HG03520 (cell line): Measurements from ENCODE around the gene ULBP1.
"Not testable (repeated sequence)": the region's sequence is repeated elsewhere in the genome, so short reads cannot be mapped to it uniquely, and the experiment has no call there.

ENCODE experiments used
- ATAC-seq: cut with Tn5 transposase; IDR thresholded peaks from one replicate; pipeline ENCODE4 v1.9.1; 2021; ENCODE audit warnings: mild to moderate bottlenecking, moderate library complexity; ENCODE audit not compliant: unreplicated experiment

ULBP1 gene

DNA sequence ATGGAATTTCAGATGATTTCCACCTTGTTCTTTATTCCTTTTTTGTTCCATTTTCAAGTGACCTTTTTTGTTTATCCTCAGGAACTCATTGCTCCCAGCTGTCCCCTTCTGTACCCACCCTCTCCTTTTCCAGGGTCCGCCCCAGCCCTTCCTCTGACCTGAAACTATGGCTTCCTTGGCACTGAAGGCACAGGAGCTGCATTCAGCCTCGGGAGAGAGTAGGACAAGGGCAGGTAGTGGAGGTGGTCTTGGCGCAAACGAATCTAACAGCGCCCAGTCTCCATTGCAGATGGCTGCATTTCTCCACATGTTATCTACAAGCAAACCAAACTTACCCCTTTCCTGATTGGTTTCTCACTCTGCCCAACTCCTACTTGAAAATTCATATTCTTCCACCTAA is 30.7 kb upstream of the ULBP1 start:
- ATAC-seq, result no peak

DNA sequence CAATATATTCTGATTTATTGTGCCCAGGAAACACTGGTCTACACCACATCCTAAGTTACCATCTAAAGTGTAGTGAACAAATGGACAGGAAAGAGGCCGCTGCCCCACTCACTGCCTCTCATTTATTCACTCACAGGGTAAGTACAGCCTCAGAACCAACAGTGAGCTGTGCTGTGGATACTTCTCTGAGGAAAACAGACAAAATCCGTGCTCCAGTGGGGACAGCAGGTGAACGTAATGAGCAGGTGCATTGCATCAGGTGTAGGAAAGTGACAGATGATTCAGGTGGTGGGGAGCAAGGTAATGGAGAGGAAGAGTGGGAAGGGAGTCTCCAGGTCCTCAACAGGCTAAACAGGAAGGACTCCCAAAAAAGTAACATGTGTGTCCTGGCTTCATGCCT is 30.3 kb upstream of the ULBP1 start:
- ATAC-seq, result no peak

DNA sequence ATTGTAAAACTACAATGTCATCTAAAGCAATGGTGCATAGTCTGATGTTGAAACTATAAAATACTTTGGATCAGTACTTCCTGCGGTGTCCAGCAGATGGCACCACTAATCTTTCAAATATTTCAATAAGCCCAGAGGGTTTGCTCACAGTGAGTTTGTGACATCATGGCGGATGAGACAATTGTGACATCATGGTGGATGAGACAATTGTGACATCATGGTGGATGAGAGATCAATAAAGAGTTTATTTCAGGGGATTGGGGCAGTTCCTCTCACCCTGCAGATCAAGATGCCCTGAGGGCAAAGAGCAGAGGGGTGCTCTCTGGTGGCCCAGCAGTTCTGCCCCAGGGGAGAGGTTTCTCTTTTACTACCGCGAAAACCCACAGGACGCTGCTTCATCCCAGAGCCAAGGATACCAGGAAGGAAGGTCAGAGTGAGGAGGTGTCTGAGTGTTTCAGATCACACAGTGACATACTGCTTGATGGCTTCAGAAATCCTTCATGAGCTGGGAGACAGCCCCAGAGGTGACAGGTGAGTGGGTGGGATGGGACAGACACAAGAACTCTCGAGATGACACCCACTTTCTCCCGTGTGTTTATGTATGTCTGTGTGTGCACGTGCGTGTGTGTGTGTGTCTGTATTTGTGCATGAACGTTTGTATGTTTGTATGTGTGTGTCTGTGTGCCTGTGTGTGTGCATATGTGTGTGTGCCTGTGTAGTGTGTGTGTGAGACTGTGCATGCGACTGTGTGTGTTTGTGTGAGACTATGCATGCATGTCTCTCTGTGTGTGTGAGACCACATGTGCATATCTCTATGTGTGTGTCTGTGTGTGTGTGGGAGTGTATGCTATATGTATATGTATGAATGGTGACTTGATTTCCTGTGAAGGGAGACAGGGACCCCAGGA is 29.2 kb upstream of the ULBP1 start:
- no peak for ATAC-seq

DNA sequence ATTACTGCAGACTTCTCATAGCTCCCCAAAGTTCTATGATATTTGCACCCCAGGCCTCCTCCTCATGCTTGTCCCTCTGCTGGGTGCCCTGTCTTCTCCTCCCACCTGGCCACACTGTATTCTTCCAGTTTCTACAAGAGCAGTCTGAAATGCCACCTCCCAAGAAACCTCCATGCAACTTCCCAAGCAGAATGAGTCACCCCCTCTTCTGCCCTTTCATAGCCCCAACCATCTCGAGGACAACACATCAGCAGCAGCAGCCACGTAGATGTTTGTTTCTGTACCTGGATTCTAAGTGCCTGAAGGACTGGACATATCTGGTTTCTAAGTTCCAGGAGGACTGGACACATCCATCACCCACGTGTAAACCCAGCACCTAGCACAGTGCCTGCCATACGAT is 28.5 kb upstream of the ULBP1 start:
- no peak for ATAC-seq

DNA sequence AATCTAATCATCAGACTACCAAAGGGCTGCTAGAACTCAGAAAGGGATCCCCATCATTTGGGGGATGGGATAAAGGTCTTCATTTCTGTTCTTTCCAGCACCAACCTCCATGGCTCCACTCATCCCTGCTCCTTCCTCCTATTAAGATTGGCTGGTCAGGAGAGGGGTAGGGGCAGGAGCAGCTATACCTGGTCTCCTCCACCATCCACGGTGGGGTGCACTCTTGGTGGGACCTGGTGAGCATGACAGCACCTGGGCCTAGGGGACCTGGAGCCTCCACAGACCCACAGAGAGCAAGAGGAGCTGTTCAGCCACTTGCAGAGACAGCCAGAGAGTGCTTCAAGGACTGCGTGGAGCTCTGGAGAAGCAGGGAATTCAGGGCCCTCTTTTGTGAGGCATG is 28.1 kb upstream of the ULBP1 start:
- ATAC-seq, result no peak

DNA sequence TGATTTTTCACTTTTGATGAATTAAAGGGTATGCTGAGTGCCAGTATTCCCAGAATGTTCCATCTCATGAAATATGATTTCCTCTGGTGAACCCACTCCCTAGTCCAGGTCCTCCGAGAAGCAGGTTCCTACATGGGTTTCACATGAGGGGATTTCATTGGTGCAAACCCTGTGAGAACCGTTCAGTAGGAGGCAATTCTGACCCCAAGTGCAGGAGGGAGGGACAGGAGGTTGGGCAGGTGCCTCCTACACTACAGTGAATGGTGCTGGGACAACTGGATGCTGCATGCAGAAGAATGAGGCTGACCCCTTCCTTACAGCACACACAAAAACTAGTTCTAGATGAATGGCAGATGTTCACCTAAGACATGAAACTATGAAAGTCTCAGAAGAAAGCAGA is 27.0 kb upstream of the ULBP1 start:
- no peak for ATAC-seq

DNA sequence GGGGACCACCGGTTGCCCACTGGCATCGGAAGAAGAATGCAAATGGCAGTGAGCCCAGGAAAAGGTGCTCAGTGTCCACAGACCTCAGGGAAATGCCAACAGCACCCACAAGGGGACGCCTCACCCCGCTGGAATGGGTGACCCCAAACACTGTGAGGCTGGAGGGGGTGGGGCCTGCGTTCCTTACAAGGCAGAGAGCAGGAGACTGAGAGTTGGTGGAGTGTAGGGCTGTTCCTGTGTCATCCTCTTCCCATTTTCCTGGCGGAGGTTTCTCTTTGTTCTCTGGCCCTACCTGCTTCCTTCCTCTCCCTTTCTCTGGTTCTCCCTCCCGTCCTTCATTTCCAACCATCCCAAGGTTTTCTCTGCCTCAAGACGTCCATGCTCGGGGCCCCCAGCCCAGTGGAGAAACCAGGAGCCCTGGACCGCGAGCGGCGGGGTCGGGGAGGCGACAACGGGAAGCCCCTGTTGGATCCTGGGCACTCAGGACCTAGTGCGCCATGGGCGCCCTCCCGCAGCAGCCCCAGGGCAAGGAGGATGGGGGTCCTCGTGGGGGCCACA is 25.7 kb upstream of the ULBP1 start:
- not testable (repeated sequence) for ATAC-seq

DNA sequence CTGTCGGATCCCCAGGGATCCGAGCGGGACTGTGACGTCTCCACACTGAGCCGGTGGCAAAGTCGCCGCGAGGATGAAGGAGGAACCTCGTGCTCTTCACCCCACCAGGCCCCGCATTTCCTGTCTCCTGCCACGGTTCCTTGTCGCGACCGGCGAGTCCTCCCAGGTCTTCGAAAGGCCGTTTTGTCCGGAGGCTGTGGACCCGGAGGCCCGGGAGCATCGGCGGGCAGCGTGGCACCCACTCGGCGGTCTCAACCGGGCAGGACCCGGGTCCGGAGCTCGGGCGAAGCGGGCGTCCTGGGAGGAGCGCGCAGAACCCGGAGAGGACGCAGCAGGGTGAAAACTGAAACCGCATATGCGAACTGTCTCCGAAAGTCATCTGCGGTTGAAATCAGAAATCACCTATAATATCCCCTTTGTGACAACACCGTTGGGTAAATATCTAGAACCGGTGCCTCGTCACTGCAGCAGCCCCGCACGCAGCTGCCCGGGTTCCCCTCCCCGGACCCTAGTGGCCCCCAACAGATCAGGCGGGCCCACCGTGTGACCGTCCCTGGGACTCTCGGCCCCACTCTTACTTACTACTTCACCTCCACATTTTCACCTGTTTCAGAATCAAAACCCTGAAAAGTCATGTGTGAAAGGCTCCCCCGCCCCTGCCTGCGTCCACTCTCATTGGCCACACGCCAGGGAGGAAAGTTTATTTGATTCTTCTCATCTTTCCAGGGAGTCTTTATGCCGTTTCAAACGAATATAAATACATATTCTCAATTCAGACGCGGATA is 25.0 kb upstream of the ULBP1 start:
- peak; percentile 77 for ATAC-seq

DNA sequence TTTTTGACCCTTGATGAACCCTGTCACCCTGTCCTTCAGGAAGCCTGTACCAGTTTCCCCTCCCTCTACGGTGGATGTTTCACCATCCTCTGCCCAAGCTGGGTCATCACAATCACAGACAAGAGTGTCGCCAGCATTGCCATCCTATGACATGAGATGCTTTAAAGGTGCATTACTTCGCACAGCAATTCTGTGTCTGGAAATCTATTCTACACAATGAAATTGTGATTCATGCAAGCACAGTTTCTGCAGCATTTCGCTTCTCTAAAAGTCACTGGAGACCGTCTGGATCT is 24.4 kb upstream of the ULBP1 start:
- no peak for ATAC-seq

DNA sequence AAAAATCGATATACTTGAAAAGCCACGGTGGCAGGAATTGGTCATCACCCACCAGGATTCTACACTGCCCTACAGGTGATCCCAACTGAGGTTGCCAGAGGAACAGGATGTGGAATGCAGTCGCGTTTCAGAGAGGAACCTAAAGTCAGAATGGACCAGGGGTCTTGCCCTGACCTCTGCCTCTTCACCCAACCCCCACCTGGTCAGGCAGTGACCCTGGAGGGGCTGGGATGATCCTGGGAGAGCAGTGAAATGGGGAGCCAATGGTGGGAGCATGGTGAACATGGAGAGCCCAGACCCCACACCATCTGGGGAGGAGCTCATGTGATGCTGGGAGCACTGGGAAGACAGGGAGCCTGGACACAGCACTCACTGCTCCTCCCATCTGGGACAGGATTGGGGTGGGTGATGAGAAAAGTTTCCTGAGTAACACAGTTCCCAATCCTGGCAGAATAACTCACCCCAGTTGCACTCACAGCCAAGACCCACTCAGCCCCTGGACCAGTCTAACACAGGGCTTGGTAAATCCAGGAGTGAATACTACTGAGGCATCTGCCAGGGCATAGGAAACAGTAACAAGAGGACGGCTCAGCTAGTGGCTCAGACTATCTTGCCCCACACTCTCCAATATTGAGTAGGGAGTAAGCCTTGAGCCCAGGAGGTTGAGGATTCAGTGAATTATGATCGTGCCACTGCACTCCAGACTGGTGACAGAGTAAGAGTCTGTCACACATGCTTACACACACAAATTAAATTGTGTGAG is 23.7 kb upstream of the ULBP1 start:
- no peak for ATAC-seq

DNA sequence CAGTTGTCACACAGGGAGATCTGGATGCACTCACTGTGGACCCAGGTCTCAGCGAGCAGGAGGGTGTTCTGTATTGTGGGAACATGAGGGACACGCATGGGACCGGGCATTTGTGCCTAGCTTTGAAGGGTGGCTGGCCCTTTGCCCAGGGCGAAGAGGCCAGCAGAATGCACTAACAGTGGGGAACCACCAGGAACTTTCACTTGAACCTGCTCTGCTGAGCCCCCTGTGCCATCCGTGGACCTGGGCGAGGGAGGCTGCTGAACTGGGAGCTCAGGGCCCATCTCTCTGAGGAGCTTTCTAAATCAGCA is 23.1 kb upstream of the ULBP1 start:
- no peak for ATAC-seq

DNA sequence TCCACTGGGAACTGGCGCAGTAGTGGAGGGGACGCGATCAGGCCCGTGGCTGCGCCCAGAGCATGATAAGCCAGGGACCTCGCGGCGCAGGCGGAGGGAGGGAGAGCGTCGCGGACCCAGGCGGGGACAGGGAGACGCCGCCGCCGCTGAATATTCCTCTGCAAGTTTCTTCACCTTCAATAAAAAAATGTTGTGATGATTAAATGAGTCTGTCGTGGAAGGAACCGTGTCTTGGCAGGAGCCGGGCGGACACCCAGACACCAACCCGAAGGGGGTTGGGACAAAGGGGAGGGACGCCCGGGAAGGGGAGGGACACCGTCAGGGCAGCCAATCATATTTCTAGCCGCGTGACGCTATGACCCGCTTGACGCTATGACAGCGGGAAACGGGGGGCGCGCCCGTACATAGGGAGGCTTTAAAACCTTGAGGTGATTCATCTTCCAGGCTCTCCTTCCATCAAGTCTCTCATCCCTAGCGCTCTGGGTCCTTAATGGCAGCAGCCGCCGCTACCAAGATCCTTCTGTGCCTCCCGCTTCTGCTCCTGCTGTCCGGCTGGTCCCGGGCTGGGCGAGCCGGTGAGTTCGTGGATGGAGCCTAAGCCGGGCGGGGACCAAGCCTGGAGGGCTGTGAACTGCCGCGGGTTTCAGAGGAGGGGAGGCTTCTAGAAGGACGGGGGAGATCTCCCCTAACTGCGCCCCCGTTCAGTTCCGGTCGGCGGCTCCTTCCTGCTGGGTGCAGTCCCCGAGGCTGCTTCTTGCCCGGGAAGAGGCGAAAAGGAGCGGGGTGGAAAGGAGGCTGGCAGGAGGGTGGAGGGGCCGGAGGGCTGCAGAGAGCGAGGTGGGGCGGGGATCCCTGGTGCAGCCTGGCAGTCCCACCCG is 21.9 kb upstream of the ULBP1 start, which contains the start of gene ULBP2:
TSS of gene ULBP2 (plus strand) at position 432 of the 878 bp plus-strand sequence. CDS start at position 491, 59 bp downstream.
- ATAC-seq, result peak; percentile 35

DNA sequence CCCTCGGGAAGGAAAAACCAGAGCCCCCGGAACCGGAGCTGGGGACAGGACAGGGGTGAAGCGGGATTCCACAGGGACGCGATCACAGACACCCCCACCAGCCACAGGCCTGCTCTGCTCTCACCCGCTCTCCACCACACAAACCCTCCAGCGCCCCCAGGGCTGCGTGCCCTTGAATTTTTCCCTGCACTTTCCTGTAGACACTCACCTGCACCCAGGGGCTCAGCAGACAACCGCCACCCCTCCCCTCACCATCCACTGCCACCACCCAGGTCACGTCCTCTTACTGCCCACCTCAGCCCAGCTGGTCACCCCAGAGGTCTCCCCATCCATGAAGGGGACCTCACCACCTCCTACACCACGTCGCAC is 21.3 kb upstream of the ULBP1 start:
- no peak for ATAC-seq

DNA sequence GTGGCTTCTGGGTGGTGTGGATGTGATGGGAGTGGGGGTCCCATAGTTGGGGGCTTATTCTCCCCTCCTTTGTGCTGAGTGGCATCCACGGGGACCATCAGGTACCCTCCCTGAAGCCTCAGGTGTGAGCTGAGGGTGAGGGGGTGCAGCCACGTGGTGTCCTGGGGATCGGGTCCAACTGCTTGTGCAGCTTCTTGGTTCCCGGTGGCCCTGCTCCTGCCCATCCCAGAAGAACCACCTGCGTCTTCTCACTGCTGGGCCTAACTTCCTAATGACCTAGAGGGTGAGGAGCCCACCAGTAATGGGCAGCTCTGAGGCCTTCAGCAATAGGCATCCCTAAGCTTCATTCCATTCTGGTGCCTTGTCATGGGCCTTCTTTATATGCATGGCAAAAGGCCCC is 20.4 kb upstream of the ULBP1 start:
- ATAC-seq, result not testable (repeated sequence)

DNA sequence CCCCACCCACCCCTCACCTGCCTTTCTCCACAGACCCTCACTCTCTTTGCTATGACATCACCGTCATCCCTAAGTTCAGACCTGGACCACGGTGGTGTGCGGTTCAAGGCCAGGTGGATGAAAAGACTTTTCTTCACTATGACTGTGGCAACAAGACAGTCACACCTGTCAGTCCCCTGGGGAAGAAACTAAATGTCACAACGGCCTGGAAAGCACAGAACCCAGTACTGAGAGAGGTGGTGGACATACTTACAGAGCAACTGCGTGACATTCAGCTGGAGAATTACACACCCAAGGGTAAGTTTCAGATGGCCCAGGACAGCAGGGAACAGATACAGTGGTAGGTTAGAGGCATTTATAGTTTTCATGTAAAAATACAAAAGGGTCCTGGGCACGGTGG is 18.5 kb upstream of the ULBP1 start:
- ATAC-seq, result not testable (repeated sequence)

DNA sequence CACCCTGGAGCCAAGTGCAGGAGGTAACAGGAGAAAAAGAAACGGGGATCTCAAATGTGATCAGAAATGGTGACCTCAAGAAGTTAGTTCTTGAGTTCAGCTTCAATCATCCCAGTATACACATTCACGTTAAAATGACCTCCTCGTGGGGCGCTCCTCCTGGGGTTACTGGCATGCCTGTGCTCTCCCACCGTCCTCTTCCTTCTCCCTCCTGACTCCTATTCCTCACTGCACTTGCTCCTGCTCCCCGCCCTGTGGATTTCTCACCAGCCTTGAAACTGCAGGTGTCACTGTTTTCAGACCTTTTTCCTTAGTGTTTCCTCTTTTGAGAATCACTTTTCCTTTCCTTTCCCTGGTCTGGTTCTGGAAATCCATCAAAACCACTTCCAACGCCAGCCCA is 17.1 kb upstream of the ULBP1 start:
- not testable (repeated sequence) for ATAC-seq

DNA sequence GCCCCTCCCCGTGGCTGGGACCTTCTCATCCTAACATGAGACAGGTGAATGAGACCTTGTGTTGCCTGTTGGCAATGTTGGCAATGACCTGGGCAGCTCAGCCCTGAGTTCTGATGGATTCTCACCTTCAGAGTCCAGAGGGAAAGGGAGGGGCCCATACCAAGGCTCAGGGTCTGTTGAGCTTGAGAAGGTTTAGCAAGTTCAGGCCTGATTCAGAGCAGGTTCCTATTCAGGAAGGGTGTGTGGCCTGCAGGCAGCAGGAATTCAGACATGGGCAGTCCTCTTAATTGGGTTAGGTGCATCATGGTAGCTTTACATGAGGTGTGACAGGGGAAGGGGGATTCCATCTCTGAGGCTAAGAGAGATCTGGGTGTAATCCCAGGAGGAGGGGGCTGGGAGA is 16.2 kb upstream of the ULBP1 start:
- not testable (repeated sequence) for ATAC-seq

DNA sequence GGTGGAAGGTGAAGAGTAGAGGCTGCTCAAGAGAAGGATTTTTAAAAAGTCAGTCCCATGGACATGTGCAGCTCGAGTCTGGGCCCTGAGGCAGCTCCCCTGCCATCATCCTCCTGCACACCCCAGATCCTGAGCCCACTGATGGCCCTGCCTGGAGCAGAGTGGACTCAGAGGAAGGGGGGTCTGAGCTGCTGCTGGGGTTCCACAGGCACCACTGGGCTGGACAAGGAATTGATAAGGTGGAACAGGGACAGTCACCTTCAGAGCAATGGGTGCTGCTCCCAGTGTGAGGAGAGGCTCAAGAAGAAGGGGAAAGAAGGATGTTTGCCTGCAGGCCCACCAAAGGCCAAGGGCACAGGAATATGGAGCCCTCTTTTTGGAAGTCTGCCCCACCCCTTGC is 15.7 kb upstream of the ULBP1 start:
- ATAC-seq, result no peak

DNA sequence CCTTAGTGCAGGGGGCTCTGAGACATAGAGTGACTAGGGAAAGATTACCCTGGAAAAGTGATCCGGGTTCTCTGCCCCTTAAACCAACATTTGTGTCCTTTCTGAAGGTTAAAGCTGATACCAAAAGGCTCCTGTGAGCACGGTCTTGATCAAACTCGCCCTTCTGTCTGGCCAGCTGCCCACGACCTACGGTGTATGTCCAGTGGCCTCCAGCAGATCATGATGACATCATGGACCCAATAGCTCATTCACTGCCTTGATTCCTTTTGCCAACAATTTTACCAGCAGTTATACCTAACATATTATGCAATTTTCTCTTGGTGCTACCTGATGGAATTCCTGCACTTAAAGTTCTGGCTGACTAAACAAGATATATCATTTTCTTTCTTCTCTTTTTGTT is 15.1 kb upstream of the ULBP1 start:
- no peak for ATAC-seq

DNA sequence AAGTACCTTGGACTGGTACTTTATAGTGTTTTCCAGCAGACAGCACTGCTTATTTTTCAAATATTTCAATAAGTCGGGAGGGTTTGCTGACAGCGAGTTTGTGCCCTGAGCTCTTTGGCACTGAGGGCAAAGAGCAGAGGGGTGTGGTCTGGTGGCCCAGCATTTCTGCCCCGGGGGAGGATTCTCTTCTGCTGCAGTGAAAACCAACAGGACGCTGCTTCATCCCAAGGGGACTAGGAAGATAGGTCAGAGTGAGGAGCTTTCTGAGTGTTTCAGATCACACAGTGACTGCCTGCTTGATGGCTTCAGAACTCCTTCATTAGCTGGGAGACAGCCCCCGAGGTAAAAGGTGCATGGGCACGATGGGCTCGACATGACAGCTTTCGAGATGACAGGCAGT is 13.3 kb upstream of the ULBP1 start:
- ATAC-seq, result no peak
